Measurements from ENCODE around the gene ACTG2.
"Not testable (repeated sequence)": the region's sequence is repeated elsewhere in the genome, so short reads cannot be mapped to it uniquely, and the experiment has no call there.

ACTG2 gene

DNA sequence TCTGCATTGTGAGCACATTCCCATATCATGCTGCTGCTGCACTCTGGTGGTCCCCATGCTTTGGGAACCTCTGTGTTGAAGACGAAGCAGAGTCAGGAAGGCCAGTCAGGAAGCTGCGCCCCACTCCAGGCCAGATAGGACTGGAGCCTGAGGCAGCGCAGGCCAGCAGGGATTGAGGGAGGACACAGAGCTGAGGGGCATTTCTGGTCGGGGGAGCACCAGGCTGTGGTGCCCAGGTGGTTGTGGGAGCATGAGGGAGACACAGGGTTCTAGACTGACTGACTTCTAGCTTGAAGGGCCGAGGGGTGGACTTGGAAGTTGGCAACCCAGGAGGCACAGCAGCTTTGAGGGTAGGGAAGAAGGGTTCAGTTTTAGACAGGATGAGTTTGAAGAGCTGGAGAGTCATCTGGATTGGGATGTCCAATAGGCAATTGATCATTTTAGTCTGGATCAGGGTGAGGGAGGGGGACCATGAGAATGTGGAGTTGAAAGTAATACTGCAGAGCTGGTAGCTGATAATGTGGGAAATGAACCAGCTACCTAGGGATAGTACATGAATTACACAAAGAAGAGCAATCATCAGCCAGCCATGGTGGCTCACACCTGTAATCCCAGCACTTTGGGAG, 1.4 kb upstream of the ACTG2 start:
- in situ Hi-C loops (cut with MboI; ENCODE audit: low sequenced_read_pairs), result no loop called here

DNA sequence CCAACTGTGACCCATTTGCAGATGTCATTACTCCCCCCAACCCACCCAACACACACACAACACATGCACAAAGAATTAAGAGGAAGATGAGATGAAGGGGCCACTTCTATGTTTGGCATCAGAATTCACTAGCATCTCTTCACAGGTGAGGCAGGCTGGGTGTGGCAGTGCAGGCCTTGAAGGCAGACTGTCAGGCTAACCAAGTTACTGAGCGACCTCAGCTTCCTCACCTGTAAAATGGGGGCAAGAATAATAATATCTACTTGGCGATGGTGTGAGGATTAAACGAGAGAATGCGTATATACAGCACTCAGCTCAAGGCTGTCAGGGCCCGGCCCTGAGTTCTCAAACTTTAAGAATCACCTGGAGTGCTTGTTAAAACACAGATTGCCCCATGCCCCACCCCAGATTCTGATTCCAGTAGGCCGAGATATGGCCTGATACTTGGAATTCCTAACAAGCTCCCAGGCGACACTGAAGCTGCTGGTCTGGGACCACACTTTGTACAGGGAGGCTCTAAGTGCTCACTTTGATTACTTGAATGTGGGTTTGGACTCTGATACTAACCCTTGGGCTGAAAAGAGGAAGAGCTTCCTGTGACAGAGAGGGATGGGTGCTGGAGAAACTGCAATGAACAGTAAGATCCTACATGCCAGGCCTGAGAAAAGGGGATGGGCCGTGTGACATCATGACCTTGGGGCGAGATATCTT, 1.1 kb downstream of the ACTG2 start:
- in situ Hi-C loops (cut with MboI; ENCODE audit: low sequenced_read_pairs), result no loop called here

DNA sequence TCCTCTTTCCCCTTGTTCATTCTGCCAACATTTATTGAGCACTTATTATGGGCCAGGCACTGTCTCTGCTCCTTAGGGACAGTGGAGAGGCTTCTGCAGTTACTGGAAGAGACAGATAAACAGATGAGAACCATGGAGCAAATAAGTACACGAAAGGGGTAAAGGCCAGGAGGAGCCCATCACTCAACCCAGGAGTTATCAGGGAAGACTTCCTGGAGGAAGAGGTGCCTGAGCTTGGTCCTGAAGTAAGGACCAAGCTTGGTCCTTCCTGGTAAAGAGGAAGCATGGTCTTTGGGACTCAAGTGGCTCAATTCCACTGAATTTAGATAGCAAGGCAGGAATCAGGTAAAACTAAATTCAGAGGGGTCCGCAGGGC, 1.7 kb downstream of the ACTG2 start:
- in situ Hi-C loops (cut with MboI; ENCODE audit: low sequenced_read_pairs), result no loop called here

DNA sequence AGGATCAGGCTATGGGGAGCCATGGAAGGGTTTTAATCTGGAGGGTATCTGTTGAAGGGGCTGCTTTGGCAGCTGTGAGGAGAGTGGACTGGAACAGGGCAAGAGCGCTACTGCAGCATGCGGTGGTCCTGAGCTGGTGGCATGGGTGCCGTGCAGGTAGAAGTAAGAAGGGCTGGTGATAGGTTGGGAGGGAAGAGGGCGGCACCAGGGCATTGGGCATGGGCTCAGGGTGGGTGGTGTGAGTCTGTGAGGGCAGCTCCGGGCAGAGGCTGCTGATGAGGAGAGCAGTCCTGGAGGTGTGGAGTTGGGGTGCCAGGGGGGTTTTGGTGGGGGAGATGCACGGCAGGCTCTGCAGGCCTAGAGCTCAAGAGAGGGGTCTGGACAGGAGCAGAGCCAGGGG, 2.1 kb downstream of the ACTG2 start:
- in situ Hi-C loops (cut with MboI; ENCODE audit: low sequenced_read_pairs), result no loop called here

DNA sequence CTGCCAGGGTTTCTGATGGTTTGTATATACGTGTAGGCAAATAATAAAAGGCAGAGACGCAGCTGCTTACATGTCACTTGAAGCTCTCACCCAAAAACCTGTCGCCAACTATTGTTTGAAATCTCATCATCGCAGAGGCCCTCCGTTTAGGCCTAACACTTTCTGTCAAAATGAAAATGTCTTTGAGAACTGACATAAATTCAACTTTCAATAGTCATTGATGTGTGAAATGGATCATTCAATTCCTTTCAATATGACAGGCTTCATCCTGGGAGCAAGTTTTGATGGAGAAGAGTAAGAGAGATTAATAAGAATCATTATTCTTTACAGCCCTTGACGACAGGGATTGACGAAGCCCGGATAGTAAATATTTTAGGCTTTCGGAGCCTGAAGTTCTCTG, 2.7 kb downstream of the ACTG2 start:
- in situ Hi-C loops (cut with MboI; ENCODE audit: low sequenced_read_pairs), result no loop called here

DNA sequence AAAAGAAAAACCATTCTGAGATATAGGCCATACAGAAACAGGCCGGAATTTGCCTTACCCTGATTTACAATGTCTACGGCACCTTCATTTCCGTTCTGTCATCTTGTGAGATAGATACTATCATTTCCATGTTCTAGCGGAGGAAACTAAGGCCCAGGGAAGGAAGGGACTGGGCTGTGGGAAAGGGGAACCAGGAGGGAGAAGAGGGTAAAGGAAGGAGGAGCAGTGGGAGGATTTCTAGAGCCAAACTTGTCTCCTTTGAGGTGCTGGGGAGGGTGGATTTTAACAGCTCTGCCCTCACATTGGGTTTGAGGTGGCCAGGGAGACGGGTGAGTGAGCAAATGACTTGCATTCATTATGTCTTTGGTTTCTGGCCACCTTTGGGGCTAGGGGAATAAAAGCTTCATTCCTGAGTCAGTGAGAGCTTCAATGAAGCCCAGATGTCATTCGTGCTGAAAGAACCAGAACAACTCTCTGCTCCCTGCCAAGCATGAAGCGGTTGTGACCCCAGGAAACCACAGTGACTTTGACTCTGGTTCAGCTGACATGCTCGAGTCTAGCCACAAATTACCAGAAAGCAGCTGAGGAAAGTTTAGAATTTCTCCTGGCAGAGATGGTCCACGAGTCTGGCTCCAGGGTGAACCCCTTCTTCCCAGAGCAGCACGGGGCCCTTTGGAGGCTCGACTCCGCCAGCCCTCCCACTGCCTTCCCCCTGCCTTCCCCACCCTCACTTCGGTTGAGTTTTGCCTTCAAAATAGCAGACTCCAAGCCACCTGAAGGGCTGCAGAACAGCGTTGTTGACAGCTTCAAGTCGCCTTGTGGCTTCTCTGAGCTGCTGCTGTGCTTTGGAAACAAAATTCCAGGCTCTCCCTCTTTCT, 3.8 kb downstream of the ACTG2 start:
- in situ Hi-C loops (cut with MboI; ENCODE audit: low sequenced_read_pairs), result no loop called here

DNA sequence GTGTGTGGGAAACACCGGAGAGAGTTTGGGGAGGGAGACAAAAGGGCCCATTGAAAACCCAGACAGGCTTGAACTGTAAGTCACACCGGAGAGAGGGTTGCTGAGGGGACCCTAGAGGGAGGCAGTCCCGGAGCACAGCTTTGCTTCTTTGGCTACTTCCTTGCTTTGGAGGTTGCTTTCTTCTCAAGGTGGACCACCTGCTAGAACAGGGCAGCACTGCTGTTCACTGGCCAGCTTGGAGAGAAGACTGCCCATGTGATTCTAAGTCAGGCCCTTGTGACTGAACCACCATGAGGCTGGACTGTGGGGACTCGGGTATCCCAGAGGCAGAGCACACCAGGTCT, 4.4 kb downstream of the ACTG2 start:
- in situ Hi-C loops (cut with MboI; ENCODE audit: low sequenced_read_pairs), result no loop called here

DNA sequence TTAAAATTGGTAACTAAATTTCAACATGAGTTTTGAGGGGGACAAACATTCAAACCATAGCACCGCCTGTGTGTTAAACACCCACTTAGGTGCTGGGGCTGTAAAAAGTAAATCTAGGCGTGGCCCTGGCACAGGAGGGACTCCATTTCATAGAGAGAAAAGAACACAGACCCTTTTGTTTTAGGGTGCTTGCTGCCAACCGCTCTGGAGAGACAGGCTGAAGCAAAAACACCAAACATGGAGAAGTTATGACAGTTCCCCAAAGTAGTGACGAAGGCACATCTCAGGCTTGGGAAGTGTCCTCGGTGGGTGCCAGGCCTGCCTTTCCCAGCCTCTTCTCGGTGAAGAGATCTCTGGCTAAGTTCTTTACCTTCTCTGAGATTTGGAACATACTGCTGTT, 5.1 kb downstream of the ACTG2 start:
- in situ Hi-C loops (cut with MboI; ENCODE audit: low sequenced_read_pairs), result no loop called here

DNA sequence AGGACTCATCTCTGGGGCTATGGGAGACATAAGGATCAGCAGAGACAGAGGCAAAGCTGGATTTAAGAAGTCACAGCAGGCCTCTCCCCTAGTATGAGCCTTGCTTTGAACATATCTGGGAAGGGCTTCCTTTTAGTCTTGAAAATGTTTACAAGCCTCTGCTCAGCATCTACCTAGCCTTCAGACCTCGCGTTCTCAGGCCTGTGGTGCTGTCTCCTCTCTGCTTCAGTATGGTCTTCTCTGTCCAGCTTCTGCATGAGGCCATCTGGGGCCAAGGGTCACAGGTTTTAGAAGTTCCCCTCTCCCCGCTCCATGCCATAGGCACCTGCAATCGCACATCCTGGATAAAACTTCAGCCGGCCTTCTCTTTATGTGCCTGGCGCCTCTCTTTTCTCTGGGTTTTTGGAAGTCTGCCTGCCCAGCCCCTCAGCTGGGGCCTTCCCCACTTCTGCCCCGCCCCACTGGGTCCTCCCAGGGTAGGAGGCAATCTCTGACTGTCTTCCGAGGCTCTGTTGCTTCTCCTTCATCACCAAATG, 7.1 kb downstream of the ACTG2 start:
- in situ Hi-C loops (cut with MboI; ENCODE audit: low sequenced_read_pairs), result no loop called here

DNA sequence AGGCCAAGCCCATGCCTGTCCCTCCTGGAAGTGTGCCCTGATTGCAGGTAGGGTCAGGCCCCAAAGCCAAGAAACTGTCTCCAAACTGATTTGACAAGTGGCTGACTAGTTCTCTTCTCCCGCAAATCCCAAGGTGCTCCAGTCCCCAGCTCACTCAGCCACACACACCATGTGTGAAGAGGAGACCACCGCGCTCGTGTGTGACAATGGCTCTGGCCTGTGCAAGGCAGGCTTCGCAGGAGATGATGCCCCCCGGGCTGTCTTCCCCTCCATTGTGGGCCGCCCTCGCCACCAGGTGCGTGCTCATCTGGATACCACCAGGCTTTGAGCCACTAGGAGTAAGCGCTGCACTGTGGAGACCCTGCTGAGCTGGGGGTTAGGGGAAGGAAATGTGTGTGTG, 8.3 kb downstream of the ACTG2 start:
- in situ Hi-C loops (cut with MboI; ENCODE audit: low sequenced_read_pairs), result no loop called here

DNA sequence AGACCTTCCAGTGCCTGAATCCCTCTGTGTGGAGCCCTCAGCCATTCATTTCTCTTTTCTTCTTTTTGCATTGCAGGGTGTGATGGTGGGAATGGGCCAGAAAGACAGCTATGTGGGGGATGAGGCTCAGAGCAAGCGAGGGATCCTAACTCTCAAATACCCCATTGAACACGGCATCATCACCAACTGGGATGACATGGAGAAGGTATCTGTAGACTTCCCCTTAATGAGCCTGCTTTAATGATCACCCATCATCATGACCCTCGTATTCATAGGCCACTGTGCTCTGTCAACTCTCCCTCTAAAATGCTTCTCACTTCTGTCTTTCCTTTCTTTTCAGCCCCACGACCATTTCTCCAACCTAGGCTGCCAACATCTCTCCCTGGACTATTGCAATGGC, 9.5 kb downstream of the ACTG2 start:
- in situ Hi-C loops (cut with MboI; ENCODE audit: low sequenced_read_pairs), result no loop called here

DNA sequence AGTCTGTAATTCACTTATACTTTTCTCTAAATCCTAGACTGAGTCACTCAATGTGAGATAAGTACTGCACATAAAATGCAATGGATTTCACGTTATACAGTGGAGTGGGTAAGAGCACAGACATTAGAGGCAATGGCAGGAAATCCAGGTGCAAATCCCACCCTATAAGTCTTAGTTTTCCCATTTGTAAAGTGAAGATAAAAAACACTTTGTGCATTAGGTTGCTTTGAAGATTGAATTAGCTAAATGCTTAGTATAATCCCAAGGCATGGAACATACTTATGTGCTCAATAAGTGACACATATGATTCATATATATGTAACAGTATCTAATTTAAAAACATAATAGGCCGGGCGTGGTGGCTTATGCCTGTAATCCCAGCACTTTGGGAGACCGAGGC, 10.5 kb downstream of the ACTG2 start:
- in situ Hi-C loops (cut with MboI; ENCODE audit: low sequenced_read_pairs), result no loop called here

DNA sequence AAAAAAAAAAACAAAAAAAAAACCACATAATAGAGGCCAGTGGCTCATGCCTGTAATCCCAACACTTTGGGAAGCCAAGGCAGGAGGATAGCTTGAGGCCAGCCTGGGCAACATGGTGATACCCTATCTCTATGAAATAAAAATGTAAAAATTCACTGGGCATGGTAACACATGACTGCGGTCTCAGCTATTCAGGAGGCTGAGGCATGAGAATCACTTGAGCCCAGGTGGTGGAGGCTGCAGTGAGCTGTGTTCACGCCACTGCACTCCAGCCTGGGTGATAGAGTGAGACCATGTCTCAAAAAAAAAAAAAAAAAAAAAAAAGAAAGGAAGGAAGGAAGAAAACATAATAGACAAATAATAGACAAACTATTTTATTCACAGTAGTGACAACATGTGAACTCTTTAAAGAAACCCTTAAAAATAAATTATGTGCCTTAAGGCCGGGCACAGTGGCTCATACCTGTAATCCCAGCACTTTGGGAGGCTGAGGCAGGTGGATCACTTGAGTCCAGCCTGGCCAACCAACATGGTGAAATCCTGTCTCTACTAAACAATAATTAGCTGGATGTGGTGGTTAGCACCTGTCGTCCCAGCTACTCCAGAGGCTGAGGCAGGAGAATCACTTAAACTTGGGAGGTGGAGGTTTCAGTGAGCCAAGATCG, 11.3 kb downstream of the ACTG2 start:
- in situ Hi-C loops (cut with MboI; ENCODE audit: low sequenced_read_pairs), result not testable (repeated sequence)

DNA sequence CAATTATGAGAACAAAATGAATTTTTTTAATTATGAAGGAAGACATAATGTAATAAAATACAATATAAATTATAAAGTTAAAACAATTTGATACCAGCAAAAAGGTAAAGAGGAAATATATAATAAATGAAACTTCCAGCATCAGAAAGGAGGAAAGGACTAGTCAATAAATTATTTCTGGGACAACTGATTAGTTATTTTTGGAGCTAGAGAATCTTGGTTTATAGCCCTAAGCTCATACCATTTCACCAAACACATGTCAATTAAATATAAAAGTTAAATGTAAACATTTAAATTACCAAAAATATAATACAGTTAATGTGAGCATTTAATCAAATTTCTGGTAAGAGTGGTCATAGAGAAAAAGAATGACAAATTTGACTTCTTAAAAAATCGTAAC, 12.1 kb downstream of the ACTG2 start:
- in situ Hi-C loops (cut with MboI; ENCODE audit: low sequenced_read_pairs), result no loop called here

DNA sequence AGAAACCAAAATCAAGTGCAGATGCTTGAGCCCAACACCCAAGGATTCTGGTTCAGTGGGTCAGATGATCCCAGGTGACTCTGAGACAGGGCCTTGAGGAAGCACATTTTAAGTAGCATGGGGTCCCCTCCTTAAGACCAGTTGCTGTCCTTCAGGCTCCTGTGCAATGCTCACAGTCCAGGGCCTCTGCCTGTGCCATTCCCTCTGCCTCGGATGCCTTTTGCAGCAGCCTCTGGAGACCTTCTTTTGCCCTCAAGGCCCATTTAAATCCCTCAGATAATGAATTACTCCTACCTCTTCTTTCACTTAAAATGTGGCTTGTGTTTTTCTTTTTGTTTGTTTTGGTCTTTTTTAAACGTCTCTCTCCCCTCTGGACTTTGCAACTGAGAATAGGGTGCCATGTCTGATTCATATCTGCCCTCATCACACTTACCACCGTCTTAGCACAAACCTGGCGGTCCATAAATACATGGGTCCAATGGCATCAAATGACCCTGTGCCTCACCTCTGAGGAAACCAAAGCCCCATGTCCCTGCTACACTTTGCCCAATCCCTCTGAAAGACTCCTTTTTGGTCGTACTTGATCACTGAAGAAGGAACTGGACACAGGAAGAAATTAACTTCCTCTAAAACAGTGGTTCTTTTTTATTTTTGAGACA, 14.2 kb downstream of the ACTG2 start:
- in situ Hi-C loops (cut with MboI; ENCODE audit: low sequenced_read_pairs), result no loop called here

DNA sequence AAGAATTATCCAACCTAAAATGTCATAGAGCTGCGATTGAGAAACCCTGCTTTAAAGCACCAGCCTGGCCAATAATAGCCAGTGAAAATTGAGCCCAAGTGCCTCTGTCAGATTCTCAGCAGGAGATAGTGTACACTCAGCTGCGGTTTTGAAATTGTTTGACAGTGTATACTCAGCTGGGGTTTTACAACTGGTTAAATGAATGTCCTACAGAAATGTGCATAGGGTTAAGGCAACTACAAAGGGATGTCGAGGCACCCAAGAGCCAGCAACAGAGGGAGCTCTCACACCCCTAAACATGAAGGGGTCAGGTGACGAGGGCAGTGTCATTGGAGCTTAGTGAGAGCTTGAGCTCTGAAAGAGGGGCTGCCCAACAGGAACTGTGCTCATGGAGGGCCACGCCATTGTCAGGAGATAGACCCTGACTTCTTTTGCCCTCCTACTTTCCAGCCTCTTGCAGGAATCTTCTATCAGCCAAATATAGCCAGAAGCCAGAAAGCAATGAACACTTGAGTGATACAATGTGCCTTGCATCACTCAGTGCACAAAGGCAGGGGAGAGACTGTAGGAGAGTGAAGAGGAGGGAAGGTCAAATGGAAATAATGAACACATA, 15.1 kb downstream of the ACTG2 start:
- in situ Hi-C loops (cut with MboI; ENCODE audit: low sequenced_read_pairs), result no loop called here

DNA sequence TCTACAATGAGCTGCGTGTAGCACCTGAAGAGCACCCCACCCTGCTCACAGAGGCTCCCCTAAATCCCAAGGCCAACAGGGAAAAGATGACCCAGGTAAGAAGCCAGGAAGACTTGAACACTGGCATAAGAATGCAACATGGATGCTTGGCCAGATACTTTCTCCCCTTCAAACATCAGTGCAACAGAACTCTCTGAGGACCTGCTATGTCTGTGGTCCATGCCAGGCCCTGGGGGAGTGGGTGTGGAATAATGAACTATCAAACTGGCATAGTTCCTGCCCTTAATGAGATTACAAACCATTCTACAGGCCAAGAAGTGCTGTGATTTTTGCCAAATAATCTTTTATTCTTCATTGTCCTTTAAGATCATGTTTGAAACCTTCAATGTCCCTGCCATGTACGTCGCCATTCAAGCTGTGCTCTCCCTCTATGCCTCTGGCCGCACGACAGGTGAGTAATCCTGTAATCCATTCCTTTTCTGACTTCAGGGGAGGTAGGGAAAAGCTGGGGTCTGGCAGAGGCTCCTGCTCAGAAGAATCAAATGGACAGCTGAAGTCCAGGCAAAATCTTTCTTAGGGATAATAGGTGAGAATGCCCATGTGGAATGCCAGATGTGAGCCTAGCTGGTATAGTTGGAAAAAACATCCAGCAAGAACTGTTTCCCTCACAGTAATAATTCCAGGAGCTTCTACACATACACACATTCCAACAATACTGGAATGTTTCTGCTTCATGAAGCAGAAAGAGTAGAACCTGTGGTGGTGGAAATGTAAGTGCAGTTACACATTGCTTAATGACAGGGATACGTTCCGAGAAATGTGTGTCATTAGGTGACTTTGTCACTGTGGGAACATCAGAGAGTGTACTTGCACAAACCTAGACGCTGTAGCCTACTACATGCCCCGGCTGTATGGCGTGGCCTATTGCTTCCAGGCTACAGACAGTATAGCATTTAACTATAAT, 16.2 kb downstream of the ACTG2 start:
- in situ Hi-C loops (cut with MboI; ENCODE audit: low sequenced_read_pairs), result no loop called here

DNA sequence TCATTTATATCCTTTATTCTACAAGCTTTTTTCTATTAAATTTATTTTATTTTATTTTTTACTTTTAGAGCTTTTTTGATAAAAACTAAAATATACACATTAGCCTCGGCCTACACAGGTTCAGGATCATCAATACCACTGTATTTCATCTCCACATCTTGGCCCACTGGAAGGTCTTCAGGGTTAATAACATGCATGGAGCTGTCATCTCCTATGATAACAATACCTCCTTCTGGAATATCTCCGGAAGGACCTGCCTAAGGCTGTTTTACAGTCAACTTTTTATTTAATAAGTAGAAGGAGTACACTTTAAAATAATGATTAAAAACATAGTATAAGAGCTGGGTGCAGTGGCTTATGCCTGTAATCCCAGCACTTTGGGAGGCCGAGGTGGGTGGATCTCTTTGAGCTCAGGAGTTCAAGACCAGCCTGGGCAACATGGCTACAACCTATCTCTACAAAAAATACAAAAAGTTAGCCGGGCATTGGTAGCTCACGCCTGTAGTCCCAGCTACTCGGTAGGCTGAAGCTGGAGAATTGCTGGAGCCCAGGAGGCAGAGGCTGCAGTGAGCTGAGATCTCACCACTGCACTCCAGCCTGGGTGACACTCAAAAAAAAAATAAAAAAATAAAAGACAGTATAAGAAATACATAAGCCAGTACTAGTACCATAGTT, 18.2 kb downstream of the ACTG2 start:
- in situ Hi-C loops (cut with MboI; ENCODE audit: low sequenced_read_pairs), result no loop called here
